GM19240 (cell line): ENCODE results near the gene DCTPP1.

Experiments used
- DNase-seq: peaks from one replicate; pipeline ENCODE4 v3.0.0; 2011; ENCODE audit warnings: low spot score; ENCODE audit not compliant: insufficient read length

The DCTPP1 gene

GRCh38 chr16:30382111-30382881 is 47.5 kb downstream of the DCTPP1 start, which contains the start of gene SEPTIN1:
SEPTIN1 (minus strand) TSS chr16:30382561; CDS start chr16:30382542, 19 bp downstream.
- DNase-seq: peak; percentile 88

GRCh38 chr16:30381291-30382041 is 48.4 kb downstream of the DCTPP1 start:
- no peak for DNase-seq

GRCh38 chr16:30380803-30381208 is 49.0 kb downstream of the DCTPP1 start:
- no peak for DNase-seq

- no peak for DNase-seq
Measured at GRCh38 chr16:30380072-30380802, 49.6 kb downstream of the DCTPP1 start.

GRCh38 chr16:30379158-30379783 is 50.6 kb downstream of the DCTPP1 start:
- DNase-seq: no peak

GRCh38 chr16:30378236-30379157 is 51.3 kb downstream of the DCTPP1 start:
- peak; percentile 88 for DNase-seq

- DNase-seq: no peak
Measured at GRCh38 chr16:30377812-30378235, 52.0 kb downstream of the DCTPP1 start.

- DNase-seq: no peak
Measured at GRCh38 chr16:30377050-30377811, 52.6 kb downstream of the DCTPP1 start.

GRCh38 chr16:30376461-30376902 is 53.3 kb downstream of the DCTPP1 start:
- no peak for DNase-seq

- DNase-seq: no peak
Measured at GRCh38 chr16:30375864-30376263, 54.0 kb downstream of the DCTPP1 start.

GRCh38 chr16:30374538-30374937 is 55.3 kb downstream of the DCTPP1 start, which contains the start of gene MYL11:
MYL11 (plus strand) TSS chr16:30374802; CDS start chr16:30374858, 56 bp downstream.
- DNase-seq: no peak
